NCI-H69 (cell line): ENCODE results near the gene MAP4.

Experiments used
- DNase-seq: peaks from one replicate; lab custom pipeline; 2025; lab: John Stamatoyannopoulos, UW

Gene MAP4

DNA sequence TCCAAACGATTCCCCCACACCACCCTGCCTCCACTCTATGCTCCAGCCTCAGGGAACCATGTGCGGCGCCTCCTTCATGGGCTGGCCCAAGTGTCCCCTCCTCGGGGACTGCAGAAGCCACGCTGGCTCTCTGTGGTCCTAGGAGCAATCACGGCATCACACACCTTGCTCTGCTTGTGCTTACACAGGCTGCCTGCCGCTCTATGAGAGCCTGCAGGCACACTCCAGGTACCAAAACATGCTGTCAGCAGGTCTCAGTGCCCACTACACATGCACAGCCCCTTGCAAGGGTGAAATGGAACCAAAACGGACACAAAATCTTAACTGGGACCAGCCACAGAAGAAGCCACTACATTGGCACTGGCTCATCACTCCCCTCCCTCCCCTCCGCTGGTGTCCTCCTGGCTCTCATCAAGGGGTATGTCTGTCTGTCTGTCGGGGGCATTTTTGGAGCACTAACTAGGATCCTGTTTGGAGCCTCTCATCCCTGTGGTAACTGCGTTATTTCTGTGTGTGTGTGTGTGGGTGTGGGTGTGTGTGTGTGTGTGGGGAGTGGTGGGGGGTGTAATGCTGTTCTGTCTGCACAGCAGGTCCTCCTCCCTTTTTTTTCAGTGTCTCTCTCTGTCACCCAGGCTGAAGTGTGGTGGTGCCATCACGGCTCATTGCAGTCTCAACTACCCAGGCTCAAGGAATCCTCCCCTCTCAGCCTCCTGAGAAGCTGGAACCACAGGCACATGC is 152.7 kb downstream of the MAP4 start:
- no peak for DNase-seq

DNA sequence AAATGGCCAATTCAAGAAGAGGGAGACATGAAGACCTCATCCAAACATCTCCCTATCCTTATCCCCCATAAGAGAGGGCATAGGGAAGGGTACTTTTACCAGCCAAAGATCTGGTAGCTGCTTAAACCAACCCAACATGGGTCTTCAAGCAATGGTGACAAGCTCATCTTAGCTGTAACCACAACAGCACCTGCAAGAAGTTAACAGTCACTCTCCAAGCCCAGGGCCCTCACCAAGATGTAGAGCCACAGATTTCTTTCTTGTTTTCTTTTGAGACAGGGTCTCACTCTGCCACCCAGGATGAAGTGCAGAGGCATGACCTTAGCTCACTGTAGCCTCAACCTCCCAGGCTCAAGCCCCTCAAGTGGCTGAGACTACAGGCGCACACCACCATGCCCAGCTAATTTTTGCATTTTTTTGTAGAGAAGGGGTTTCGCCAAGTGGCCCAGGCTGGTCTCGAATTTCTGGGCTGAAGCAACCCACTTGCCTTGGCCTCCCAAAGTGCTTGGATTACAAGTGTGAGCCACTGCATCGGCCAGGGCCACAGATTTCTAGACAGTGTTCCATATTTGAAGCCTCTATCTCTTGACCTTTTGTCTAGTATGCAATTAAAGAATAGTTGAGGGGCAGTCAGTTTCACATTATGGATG is 156.1 kb downstream of the MAP4 start:
- DNase-seq, result no peak

DNA sequence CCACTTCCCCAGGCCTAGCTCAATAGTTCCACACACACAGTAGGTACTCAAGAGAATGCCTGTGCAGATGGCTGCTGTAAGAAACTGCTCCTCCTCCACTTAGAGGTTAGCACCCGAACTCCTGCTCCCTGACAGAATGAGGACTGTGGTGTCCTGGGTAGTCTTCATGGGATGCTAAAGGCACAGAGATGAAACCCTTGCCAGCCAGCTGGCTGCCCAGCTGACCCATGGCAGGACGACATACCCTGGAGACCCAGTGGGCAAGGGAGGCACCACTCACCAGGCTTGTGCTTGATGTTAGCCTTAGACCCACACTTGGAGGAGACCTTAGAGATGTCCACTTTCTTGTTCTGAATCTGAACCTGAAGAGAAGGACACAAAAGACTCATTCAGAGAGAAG is 159.1 kb downstream of the MAP4 start:
- DNase-seq, result no peak

DNA sequence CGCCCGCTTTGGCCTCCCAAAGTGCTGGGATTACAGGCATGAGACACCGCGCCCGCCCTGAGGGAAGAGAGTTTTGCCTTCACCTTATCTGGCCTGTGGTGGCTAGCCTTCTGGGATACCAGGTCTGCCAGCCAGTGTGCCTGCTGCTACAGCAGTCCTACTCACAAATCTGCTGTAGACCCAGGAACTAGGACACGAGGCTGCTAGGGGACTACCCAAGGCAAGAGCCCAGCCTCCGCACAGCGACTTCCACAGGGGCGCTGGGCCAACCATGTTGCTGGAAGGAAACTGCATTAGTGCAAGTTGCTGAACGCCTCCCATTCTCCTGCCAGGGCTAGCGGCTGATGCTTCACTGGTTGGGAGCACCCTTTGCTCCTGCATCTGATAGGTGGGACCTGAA is 159.5 kb downstream of the MAP4 start:
- no peak for DNase-seq

DNA sequence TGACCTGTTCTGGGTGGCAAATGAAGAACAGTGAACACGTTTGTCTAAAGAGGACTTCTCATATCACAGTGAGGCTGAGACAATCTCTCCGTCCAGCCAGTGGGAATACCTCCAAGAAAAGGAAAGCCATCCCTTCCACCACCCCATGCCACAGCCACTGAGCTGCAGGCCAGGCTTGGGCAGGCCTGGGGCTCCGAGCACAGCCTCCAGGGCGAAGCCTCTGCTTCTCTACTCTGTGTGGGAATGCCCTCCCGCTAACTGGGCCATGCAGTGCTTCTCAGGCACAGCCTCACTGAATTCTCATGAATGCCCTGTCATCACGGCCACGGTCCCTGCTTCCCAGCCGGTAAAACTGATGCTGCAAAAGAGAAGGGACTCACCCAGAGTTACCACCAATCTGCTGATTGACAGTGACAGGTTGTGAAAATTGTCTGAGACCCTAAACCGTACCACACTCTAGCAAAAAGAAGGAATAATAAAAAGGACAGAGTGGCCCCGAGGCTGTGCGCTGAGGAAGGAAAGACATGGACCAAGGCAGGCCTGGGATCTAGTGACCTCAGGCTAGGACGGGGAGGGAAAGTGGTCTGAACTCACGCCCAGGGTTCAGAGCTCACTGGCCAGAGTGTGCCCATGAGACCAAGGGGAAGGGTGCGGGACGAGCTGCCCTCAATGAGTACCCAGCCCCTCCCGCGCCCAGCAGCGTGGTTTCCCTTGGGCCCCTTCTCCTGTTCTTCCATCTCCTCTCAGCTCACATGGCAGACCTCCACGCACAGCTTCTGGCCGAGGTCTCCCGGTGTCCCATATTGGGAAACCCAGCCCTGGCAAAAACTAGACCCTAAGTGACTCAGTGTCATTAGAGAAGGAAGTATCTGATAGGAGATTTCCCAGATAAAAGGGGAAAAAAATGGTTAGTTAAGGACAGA is 160.5 kb downstream of the MAP4 start:
- no peak for DNase-seq

DNA sequence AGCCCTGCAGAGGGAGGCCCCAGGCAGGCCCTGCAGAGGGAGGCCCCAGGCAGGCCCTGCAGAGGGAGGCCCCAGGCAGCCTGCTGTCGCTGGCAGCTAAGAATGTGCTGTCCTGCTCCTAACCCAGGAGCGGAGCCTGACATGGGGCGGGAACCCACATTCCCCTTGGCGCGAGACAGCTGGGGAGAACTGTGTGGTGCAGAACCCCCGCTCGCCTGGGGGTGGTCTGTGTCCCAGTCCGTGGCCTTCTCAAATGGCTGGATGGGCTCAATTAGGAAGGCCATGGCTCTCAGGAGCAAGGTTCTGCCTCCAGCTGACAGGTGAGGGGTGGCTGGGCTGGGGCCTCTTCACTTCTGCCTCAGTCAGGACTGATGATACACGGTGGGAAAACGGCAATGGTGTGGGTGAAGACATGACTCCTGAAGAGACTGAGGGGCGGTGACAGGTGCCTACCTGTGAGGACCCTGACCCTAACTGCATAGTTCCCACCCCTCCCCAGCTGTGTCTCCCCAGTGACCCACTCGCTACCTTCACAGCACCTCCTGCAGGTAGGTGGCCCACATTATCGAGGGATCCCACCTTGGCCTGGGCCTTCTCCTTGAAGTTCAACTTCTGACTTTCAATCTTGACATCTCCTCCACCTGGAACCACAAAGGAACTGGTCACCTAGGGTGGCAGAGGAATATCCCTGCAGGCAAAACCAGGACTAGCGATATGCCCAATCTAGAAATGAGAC is 161.3 kb downstream of the MAP4 start:
- DNase-seq, result no peak

DNA sequence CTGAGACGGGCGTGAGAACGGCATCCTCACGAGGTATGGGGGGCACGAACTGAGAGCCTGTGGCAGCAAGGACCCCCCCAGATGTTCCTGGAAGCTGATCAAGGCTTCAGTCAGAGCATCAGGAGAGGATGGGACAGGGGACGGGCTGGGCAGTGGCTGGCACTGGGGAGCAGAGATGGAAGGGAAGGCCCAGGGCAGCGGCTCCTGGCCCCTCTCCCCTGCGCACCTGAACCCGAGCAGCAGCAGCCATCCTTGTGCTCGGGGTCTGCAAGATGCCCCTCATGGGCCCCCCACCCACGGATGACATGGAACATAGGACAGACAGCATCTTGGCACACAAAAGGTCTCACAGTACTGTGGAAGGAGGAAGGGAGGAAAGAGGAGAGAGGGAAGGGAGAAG is 161.9 kb downstream of the MAP4 start:
- DNase-seq, result no peak

DNA sequence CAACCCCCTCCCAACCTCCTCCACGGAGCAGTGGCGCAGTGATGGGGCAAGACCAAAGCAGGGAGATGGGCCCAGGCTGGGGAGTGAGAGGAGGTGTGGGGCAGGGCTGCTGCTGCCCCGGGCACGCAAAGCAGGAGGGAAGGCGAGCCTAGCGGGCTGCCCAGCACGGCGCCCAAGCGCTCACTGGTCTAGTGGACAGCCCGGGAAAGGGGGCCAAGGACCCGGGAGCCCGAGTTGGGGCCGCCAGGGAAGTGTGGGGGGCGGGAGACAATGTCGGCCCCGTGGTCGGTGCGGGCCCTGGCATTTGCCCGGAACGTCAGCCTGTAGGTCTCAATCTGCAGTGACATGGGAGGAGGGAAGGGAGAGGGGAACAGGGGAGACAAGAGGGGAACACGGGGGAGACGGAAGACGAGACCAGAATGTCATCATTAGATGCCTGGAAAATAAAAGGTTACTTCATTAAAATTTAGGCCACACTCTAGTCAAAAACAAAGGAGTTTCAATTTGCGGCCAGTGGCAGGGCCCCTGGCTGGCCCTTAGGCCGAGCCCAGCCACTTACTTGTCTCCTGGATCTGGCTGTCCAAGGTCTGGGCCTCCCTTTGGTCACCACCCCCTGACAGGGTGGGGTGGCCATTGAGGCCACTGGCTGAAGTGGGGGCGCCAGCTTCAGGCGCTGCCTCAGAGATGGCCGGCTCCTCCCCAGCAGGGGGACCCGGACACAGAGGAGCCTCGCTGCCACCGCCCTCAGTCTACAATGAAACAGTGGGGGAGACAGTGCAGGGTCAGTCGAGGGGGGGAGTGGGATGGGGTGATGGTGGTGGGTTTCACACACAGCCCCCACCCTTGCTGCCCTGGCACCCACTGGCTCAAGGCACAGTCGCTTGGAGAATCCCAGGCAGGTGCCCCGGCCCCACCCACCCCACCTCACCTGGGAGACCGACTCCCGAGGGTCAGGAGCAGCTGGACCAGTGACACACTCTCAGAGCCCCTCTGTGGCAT is 163.3 kb downstream of the MAP4 start:
- no peak for DNase-seq

DNA sequence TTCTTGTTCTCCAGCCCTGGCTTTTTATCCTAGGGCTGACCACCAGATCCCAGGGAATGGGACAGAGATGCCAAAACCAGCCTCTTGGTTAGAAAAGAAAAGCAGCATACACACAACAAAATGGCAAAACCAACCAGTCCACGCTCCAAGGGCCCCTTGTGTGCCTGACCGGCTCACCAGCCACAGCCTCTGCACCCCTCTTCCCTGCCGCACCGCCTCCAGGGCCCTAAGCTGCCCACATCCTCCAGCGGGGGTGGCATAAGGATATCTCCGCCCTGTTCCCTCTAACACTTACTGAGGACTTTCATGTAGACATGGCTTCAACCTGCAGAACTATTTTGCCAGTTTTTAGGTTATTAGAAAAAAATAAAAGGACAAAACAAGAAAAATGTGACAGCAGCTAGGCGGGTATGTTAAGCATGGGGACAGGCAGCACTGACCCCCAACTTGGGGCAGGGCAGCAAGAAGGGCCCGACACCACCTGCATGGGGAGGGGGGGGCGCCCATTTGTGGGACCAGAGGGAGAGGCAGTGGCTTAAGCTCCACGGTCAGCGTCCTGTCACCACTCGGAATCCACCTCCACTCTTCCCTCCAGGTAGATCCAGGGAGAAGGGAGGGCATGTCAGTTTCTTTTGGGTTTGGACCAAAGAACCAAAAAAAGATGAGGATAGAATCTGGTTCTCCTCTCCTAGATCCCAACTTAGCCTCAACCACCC is 164.2 kb downstream of the MAP4 start:
- no peak for DNase-seq

DNA sequence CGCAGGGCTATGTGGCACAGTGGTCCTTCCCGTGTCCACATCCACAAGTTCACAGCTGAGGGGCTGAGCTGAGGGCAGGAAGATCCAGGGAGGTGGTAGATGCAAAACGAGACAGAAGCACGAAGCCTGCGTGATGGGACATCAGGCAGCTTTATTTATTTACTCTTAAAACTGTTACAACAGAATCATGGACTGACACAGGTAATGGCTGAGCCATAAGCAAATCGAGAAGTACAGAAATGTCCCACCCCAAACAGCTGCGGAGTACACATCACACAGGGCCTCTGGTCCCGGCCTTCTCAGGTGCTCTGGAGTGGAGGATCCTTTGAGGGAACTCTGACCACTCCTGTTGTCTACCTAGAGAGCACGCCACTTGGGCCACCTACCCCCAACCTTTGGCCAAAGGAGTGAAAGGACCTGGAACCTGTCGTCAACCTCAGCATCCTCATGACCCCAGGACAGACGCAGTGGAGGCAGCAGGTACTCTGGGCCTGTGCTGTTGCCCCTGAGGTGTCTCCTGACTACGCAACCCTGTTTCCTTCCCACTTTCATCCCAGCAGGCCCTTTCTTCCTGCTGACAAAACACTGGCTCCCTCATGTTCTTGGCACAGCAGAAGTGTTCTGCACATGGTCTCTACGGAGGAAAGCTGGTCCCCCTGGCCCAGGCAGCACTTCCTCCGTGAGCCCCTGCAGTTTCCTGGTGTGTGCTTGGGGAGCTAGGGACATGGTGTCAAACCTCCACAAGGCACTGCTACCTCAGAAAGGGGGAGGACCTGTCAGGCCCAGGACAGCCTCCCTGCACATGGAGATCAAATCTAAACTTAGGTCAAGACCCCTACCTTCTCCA is 165.4 kb downstream of the MAP4 start:
- DNase-seq, result no peak

DNA sequence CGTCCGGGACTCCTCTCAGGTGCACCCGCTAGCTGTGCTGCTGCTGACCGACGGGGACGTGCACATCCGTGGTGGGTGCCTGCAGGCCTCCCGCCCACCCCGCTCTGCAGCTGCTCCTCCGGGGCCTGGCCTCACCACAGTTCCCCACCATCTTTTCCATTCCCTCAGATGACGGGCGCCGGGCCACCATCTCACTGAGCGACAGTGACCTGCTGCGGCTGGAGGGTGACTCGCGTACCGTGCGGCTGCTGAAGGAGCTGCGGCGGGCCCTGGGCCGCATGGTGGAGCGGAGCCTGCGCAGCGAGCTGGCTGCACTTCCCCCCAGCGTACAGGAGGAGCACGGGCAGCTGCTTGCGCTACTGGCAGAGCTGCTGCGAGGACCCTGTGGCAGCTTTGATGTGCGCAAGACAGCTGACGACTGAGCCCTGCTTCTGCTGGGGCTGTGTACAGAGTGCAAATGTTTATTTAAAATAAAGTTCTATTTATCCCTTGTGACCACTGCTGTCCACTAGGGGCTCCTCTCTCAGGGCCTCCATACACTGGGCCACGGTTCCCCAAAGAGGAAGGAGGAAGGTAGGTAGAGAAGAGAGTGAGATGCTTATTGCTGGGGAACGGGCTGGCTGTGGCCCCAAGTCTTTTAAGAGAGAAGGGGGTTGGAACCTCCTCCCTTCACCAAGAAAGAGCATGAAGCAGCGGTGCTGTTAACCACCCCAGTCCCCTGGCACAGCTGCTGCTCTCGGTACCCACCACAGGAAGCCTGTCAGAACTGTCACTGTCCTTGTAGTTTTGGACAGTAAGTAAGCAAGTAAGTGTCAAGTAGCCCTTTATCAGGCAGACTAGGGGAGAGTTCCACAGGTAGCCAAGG is 166.3 kb downstream of the MAP4 start:
- peak; percentile 8 for DNase-seq

DNA sequence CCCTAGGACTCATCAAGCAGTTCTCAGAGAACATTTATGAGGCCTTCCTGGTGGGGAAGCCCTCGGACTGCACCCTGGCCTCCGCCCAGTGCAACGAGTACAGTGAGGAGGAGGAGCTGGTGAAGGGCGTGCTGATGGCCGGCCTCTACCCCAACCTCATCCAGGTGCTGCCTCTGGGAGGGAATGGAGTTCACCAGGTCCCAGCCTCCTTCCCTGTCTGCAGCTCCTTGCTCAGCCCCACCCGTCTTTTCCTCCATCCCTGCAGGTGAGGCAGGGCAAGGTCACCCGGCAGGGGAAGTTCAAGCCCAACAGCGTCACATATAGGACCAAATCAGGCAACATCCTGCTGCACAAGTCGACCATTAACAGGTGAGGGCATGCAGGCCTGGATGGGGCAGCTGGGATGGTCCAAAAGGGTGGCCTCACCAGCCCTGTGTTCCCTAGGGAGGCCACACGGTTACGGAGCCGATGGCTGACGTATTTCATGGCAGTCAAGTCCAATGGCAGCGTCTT is 167.0 kb downstream of the MAP4 start:
- DNase-seq, result no peak

DNA sequence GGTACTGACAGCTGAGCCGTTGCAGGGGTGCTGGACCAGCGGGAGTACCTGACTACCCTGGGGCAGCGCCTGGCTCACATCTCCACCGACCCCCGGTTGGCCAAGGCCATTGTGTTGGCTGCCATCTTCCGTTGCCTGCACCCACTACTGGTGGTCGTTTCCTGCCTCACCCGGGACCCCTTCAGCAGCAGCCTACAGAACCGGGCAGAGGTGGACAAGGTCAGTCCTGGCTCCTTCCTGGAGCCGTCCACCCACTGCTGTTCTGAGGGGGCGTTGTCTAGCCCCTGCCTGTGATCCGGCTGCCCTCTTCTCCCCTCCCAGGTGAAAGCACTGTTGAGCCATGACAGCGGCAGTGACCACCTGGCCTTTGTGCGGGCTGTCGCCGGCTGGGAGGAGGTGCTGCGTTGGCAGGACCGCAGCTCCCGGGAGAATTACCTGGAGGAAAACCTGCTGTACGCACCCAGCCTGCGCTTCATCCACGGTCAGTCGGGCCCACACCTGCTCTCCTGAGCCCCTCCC is 167.6 kb downstream of the MAP4 start:
- DNase-seq, result no peak

DNA sequence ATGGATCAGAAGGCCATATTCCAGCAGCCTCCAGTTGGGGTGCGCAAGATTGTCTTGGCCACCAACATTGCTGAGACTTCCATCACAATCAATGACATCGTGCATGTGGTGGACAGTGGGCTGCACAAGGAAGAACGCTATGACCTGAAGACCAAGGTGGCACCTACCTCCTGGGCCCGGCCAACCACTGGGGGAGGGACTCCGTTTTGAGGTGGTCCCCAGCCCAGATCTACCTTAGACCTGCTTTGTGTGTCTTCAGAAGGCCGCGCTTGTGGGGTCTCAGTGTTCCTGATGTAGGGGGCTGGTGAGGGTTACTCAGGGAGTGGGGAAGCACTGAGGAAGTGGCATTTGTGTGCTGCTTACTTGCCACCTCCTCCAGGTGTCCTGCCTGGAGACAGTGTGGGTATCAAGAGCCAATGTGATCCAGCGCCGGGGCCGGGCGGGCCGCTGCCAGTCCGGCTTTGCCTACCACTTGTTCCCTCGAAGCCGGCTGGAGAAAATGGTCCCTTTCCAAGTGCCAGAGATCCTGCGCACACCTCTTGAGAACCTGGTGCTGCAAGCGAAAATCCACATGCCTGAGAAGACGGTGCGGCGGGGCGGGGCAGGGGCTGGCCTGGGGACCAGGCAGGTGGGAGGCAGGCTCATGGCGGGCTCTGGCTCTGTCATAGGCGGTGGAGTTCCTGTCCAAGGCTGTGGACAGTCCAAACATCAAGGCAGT is 168.3 kb downstream of the MAP4 start:
- no peak for DNase-seq

DNA sequence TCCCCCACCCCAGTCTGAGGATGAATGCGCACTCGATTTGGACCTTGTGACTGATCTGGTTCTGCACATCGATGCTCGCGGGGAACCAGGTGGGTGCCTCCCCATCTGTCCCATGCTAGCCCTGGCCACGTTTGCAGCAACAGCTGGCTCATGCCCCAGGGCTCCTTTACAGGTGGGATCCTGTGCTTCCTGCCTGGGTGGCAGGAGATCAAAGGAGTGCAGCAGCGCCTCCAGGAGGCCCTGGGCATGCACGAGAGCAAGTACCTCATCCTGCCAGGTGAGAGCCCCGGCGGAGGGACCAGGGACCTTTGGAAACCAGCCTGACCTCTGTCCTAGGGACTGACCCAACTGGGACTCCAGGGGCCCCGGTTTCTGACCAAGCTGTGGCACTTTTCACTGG is 169.0 kb downstream of the MAP4 start:
- DNase-seq, result peak; percentile 26

DNA sequence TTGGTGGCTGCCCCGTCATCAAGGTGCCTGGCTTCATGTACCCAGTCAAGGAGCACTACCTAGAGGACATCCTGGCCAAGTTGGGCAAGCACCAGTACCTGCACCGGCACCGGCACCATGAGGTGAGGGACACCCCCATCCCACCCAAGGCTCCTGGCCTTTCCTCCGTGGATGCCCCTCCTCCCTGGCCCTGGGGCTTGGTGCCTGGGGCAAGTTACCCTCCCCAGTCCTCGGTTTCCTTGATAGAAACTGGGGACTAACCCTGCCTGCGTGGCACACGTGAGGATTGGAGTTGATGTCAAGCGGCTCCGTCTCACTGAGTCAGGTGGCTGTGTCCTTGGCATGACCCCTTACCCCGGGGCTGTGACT is 169.4 kb downstream of the MAP4 start:
- DNase-seq, result no peak

DNA sequence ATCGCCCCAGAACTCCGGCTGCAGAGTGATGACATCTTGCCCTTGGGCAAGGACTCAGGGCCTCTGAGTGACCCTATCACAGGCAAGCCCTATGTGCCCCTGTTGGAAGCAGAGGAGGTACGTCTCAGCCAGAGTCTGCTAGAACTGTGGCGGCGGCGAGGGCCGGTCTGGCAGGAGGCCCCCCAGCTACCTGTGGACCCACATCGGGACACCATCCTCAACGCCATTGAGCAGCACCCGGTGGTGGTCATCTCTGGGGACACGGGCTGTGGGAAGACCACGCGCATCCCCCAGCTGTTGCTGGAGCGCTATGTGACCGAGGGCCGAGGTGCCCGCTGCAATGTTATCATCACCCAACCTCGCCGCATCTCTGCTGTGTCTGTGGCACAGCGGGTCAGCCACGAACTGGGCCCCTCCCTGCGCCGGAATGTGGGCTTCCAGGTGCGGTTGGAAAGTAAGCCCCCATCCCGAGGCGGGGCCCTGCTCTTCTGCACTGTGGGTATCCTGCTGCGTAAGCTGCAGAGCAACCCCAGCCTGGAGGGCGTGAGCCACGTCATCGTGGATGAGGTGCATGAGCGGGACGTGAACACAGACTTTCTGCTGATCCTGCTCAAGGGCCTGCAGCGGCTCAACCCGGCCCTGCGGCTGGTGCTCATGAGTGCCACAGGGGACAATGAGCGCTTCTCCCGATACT is 169.9 kb downstream of the MAP4 start:
- DNase-seq, result no peak
